HT1080 (cell line): Measurements from ENCODE around the gene MNAT1. TPM values are rescaled to one million over a fixed set of nuclear protein-coding genes. Genes with fewer than 3 reads are reported as not detected.

ENCODE experiments used
- small RNA-seq: library from RNA; depleted of rRNA; stranded (forward); fragments of <200 nt; gene quantifications from one replicate; pipeline ENCODE3, GENCODE V24; 2014
- total RNA-seq: library from RNA; depleted of rRNA; stranded (reverse); fragments of >200 nt; shearing (Covaris generic); gene quantifications from 2 replicates; pipeline ENCODE4 v1.2.3, GENCODE V29; 2014; rRNA removed

The MNAT1 gene
- total RNA-seq, 1 experiment from 2014 or later: 75.2 TPM

Small RNA genes within 50 kb of the gene (small RNA-seq; reads per million reads assigned to genes)
- gene RNU6-398P: not detected

Other genes starting within 250 kb of the MNAT1 start
- not detected in 2 replicates for gene C14orf39, start 248.7 kb upstream of the MNAT1 start, total RNA-seq
- not detected in 2 replicates for gene SIX6, start 225.6 kb upstream of the MNAT1 start, total RNA-seq
- 3.9 and 5.8 TPM in 2 replicates for gene SIX1, start 85.3 kb upstream of the MNAT1 start, total RNA-seq
- gene SIX4, start 10.4 kb upstream of the MNAT1 start, total RNA-seq: 20.7 and 31.6 TPM in 2 replicates
- 16.2 and 17.5 TPM in 2 replicates for gene TRMT5, start 246.3 kb downstream of the MNAT1 start, total RNA-seq
- 13.5 and 14.2 TPM in 2 replicates for gene SLC38A6, start 246.5 kb downstream of the MNAT1 start, total RNA-seq